Measurements from ENCODE around the gene DNASE1L3. TPM values are rescaled to one million over a fixed set of nuclear protein-coding genes. Genes with fewer than 3 reads are reported as not detected.

The DNASE1L3 gene
- total and polyA plus RNA-seq, 5 experiments from 2014 or later: 0.66 TPM; not detected in 4

GRCh38 chr3:58157700-58158099, 53.1 kb downstream of the DNASE1L3 start:
- POLR2A ChIA-PET: no interaction called here
- no peaks in the 10 kb centered on the region for H3K27me3 Mint-ChIP-seq
- no peak overlapping the region for H3K4me3 Mint-ChIP-seq
- DNase-seq (no peak), ATAC-seq (no peak)
- H3K4me1 Mint-ChIP-seq: peaks cover 0 to 3% (median 0%) of the 10 kb centered on the region in 4 donors
- no peaks in the 10 kb centered on the region for H3K9me3 Mint-ChIP-seq
- H3K27ac Mint-ChIP-seq: peak overlapping the region in 2 of 10 donors; percentile 5 to 32
- H3K36me3 Mint-ChIP-seq: peaks cover 0 to 94% (median 40%) of the 10 kb centered on the region in 3 donors

GRCh38 chr3:58155838-58156237, 54.9 kb downstream of the DNASE1L3 start:
- no peak overlapping the region for H3K27ac Mint-ChIP-seq
- no peak overlapping the region for H3K4me3 Mint-ChIP-seq
- H3K27me3 Mint-ChIP-seq: no peaks in the 10 kb centered on the region
- POLR2A ChIA-PET: no interaction called here
- DNase-seq (no peak), ATAC-seq (no peak)
- no peaks in the 10 kb centered on the region for H3K9me3 Mint-ChIP-seq
- peaks cover 5 to 93% (median 27%) of the 10 kb centered on the region in 3 donors for H3K36me3 Mint-ChIP-seq
- H3K4me1 Mint-ChIP-seq: peaks cover 0 to under 1% (median 0%) of the 10 kb centered on the region in 4 donors

GRCh38 chr3:58154626-58155449, 55.9 kb downstream of the DNASE1L3 start:
- Mint-ChIP-seq H3K27ac (peak overlapping the region in 2 of 10 donors; percentile 41 to 76), H3K4me3 (no peak overlapping the region), H3K36me3 (peaks cover 5 to 93% (median 31%) of the 10 kb centered on the region in 3 donors), H3K27me3 (no peaks in the 10 kb centered on the region), H3K4me1 (no peaks in the 10 kb centered on the region), H3K9me3 (no peaks in the 10 kb centered on the region)
- DNase-seq (no peak), ATAC-seq (no peak)
- POLR2A ChIA-PET: interaction anchor here (0.7 kb wide), 1 partner anchor 140 kb away, joined by 5 read pairs; no protein-coding TSS in a partner anchor

GRCh38 chr3:58153371-58153770, 57.4 kb downstream of the DNASE1L3 start:
- POLR2A ChIA-PET: no interaction called here
- Mint-ChIP-seq H3K9me3 (no peaks in the 10 kb centered on the region), H3K27me3 (no peaks in the 10 kb centered on the region), H3K27ac (no peak overlapping the region), H3K36me3 (peaks cover 5 to 94% (median 40%) of the 10 kb centered on the region in 3 donors), H3K4me3 (no peak overlapping the region), H3K4me1 (no peaks in the 10 kb centered on the region)
- no peak for DNase-seq
- ATAC-seq: no peak

GRCh38 chr3:58152225-58153015, 58.4 kb downstream of the DNASE1L3 start:
- peak overlapping the region in 2 of 10 donors; percentile 55 to 65 for H3K27ac Mint-ChIP-seq
- H3K27me3 Mint-ChIP-seq: no peaks in the 10 kb centered on the region
- H3K36me3 Mint-ChIP-seq: peaks cover 5 to 93% (median 42%) of the 10 kb centered on the region in 3 donors

GRCh38 chr3:58151637-58152036, 59.1 kb downstream of the DNASE1L3 start:
- POLR2A ChIA-PET: interaction anchor here (0.6 kb wide), 1 partner anchor 406 kb away, joined by 5 read pairs; no protein-coding TSS in a partner anchor
- ATAC-seq (no peak), DNase-seq (no peak)
- Mint-ChIP-seq H3K4me1 (no peaks in the 10 kb centered on the region), H3K27me3 (no peaks in the 10 kb centered on the region), H3K9me3 (no peaks in the 10 kb centered on the region), H3K27ac (peak overlapping the region in 2 of 10 donors; percentile 33 to 55), H3K36me3 (peaks cover 5 to 91% (median 47%) of the 10 kb centered on the region in 3 donors), H3K4me3 (no peak overlapping the region)

More at GRCh38 chr3:58152225-58153015, 58.4 kb downstream of the DNASE1L3 start:
- ATAC-seq (no peak), DNase-seq (no peak)
- Mint-ChIP-seq H3K4me3 (peak overlapping the region in 1 of 10 donors; percentile 5), H3K9me3 (no peaks in the 10 kb centered on the region), H3K4me1 (no peaks in the 10 kb centered on the region)
- POLR2A ChIA-PET: no interaction called here

- Mint-ChIP-seq H3K27ac (peak overlapping the region in 2 of 10 donors; percentile 55 to 71), H3K27me3 (no peaks in the 10 kb centered on the region), H3K9me3 (no peaks in the 10 kb centered on the region), H3K4me3 (no peak overlapping the region), H3K4me1 (no peaks in the 10 kb centered on the region), H3K36me3 (peaks cover 5 to 91% (median 52%) of the 10 kb centered on the region in 3 donors)
- POLR2A ChIA-PET: interaction anchor here (0.6 kb wide), 1 partner anchor 1594 kb away, joined by 3 read pairs; the partner anchor contains the start of gene CCDC66
- DNase-seq: no peak
- no peak for ATAC-seq
Observed at GRCh38 chr3:58150810-58151199, 60.0 kb downstream of the DNASE1L3 start.

- Mint-ChIP-seq H3K9me3 (no peaks in the 10 kb centered on the region), H3K27me3 (no peaks in the 10 kb centered on the region), H3K27ac (peak overlapping the region in 1 of 10 donors; percentile 53), H3K4me1 (no peaks in the 10 kb centered on the region), H3K4me3 (peak overlapping the region in 1 of 10 donors; percentile 18), H3K36me3 (peaks cover 5 to 92% (median 52%) of the 10 kb centered on the region in 3 donors)
- DNase-seq (no peak), ATAC-seq (no peak)
- POLR2A ChIA-PET: no interaction called here
Observed at GRCh38 chr3:58150130-58150809, 60.5 kb downstream of the DNASE1L3 start.

- H3K27ac Mint-ChIP-seq: peak overlapping the region in 1 of 10 donors; percentile 22
- no peak overlapping the region for H3K4me3 Mint-ChIP-seq
- POLR2A ChIA-PET: no interaction called here
- H3K36me3 Mint-ChIP-seq: peaks cover 5 to 90% (median 46%) of the 10 kb centered on the region in 3 donors
- no peaks in the 10 kb centered on the region for H3K9me3 Mint-ChIP-seq
- DNase-seq: no peak
- ATAC-seq: no peak
- H3K27me3 Mint-ChIP-seq: no peaks in the 10 kb centered on the region
- H3K4me1 Mint-ChIP-seq: peaks cover 0 to under 1% (median 0%) of the 10 kb centered on the region in 4 donors
Observed at GRCh38 chr3:58148049-58148448, 62.7 kb downstream of the DNASE1L3 start.

GRCh38 chr3:58144478-58145325, 66.1 kb downstream of the DNASE1L3 start:
- no peaks in the 10 kb centered on the region for H3K27me3 Mint-ChIP-seq
- no peak overlapping the region for H3K4me3 Mint-ChIP-seq
- peaks cover 0 to 90% (median 52%) of the 10 kb centered on the region in 3 donors for H3K36me3 Mint-ChIP-seq
- POLR2A ChIA-PET: no interaction called here
- H3K27ac Mint-ChIP-seq: peak overlapping the region in 2 of 10 donors; percentile 1 to 57
- no peaks in the 10 kb centered on the region for H3K9me3 Mint-ChIP-seq
- peaks cover 0 to 4% (median 0%) of the 10 kb centered on the region in 4 donors for H3K4me1 Mint-ChIP-seq
- DNase-seq (no peak), ATAC-seq (no peak)

GRCh38 chr3:58143417-58144055, 67.2 kb downstream of the DNASE1L3 start:
- DNase-seq (no peak), ATAC-seq (no peak)
- Mint-ChIP-seq H3K4me3 (no peak overlapping the region), H3K36me3 (peaks cover 3 to 89% (median 47%) of the 10 kb centered on the region in 3 donors), H3K27ac (peak overlapping the region in 3 of 10 donors; percentile 41 to 52 (median 45)), H3K9me3 (no peaks in the 10 kb centered on the region), H3K27me3 (no peaks in the 10 kb centered on the region), H3K4me1 (peaks cover 0 to 5% (median 0%) of the 10 kb centered on the region in 4 donors)
- POLR2A ChIA-PET: interaction anchor here (0.6 kb wide), 1 partner anchor 159 kb away, joined by 5 read pairs; no protein-coding TSS in a partner anchor

Data from naive thymus-derived CD8-positive, alpha-beta T cell (primary cell).